ENCODE data around the gene TRIM56.

DNA sequence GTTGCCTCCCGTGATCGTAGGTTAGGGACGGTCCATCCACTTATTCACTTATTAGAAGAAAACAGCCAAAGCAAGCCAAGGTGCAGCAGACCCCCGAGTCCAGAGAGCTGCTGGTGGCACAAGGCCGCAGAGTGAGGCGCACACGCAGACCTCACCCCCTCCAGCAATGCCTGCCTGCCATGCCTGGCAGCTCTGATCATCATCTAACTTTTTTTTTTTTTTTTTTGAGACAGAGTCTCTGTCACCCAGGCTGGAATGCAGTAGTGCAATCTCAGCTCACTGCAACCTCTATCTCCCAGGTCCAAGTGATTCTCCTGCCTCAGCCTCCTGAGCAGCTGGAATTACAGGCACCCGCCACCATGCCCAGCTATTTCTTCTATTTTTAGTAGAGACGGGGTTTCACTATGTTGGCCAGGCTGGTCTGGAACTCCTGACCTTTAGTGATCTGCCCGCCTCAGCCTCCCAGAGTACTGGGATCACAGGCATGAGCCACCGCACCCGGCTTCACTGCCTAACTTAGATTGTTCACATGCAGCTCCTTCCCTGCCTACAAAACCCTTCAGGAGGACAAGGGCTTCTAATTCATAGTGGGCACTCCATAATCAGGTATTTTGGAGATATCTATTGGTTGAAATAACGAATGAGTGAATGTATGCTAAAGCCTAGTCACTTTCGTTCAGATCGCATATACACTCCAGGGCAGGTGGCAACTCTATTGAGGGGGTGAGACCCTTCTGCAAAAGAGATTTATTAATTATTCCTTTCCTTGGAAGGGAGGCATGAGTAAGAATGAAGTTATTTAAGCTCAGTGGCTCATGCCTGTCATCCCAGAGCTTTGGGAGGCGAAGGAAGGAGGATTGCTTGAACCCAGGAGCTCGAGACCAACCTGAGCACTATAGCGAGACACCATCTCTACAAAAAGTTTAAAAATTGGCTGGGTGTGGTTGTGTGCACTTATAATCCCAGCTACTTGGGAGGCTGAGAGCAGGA lies 15.9 kb downstream of the TRIM56 start:
- TF ChIP-seq EZH2phosphoT487 (IDR thresholded peaks at IDR 0.05; ENCODE audit: insufficient read depth, low read depth) (no peak), EZH2 (IDR thresholded peaks at IDR 0.05; ENCODE audit: insufficient read depth, poor library complexity, severe bottlenecking) (no peak)
